Stimulated activated CD4-positive, alpha-beta T cell treated with anti-CD3 and anti-CD28 coated beads, Interleukin-12 subunit alpha, Interleukin-12 subunit beta, amount 100 ng/mL, for 24 hours (primary cell): ENCODE measurements around the gene ARHGEF37.
"Not testable (repeated sequence)": the region's sequence is repeated elsewhere in the genome, so short reads cannot be mapped to it uniquely, and the experiment has no call there.

Experiments
- DNase-seq, 2 experiments: peaks; one replicate each; pipeline ENCODE4 v3.0.0-alpha.2; 2020; ENCODE audit warnings: low read depth in 2 of 2

ARHGEF37 gene, protein sequence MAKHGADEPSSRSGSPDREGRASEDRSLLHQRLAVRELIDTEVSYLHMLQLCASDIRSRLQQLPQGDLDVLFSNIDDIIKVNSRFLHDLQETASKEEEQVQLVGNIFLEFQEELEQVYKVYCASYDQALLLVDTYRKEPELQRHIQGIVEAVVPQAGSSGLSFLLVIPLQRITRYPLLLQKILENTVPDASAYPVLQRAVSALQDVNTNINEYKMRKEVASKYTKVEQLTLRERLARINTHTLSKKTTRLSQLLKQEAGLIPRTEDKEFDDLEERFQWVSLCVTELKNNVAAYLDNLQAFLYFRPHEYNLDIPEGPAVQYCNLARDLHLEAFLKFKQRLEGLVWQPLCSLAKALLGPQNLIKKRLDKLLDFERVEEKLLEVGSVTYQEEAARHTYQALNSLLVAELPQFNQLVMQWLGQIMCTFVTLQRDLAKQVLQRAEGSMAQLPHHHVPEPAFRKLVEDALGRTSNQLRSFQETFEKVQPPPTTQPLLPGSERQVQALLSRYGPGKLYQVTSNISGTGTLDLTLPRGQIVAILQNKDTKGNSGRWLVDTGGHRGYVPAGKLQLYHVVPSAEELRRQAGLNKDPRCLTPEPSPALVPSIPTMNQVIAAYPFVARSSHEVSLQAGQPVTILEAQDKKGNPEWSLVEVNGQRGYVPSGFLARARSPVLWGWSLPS

DNA sequence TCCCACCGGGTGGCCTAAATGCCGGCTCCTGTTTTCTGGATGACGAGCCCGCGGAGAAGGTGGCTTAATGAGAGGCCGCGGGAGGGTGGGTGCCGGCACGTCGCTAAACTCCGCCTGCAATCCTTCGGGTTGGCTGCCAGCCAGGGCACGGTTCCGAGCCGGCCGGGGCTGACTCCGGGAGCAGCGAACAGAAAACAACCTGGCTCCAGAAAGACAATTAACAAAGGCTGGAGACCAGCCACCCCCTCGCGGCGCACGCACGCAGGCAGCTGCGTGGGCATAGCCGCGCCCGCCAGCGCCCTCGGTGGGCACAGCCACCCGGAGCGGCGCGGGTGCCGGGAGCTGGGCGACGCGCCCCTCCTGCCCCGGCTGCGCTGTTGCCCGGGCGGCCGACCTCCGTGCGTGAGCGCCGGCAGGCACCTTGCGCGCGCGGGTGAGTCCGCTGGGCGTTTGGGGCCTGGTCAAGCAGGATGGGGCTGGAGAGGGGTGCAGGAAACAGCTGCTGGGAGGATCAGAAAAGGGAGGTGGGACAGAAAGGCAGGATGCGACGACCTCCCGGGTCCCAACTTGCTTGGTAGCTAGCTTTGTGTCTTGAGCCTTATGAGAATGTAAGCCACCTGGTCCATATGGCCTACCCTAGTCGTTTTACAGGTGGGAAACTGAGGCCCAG is at the start of gene ARHGEF37:
Gene ARHGEF37, plus strand, starts transcription at position 307 of the 670 bp plus-strand sequence. CDS start 16,272 bp downstream, outside the sequence.
- peak; percentile 26 to 44 for DNase-seq

DNA sequence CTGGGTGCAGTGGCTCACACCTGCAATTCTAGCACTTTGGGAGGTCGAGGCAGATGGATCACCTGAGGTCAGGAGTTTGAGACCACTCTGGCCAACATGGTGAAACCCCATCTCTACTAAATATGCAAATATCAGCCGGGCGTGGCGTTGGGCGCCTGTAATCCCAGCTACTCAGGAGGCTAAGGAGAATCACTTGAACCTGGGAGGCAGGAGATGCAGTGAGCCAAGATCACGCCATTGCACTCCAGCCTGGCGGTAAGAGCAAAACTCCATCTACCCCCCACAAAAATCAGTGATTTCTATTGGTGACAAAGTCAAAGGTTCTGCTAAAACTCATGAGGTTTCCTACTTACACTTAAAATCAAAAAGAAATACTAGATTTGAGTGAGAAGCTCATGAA is 48.9 kb upstream of the ARHGEF37 start:
- DNase-seq, result no peak

DNA sequence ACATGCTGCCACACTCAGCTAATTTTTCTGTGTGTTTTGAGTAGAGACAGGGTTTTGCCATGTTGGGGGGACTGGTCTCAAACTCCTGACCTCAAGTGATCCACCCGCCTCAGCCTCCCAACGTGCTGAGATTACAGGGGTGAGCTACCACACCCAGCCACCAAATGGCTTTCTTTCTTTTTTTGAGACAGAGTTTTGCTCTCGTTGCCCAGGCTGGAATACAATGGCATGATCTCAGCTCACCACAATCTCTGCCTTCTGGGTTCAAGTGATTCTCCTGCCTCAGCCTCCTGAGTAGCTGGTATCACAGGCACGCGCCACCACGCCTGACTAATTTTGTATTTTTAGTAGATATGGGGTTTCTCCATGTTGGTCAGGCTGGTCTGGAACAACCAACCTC is 45.5 kb upstream of the ARHGEF37 start:
- not testable (repeated sequence) for DNase-seq

DNA sequence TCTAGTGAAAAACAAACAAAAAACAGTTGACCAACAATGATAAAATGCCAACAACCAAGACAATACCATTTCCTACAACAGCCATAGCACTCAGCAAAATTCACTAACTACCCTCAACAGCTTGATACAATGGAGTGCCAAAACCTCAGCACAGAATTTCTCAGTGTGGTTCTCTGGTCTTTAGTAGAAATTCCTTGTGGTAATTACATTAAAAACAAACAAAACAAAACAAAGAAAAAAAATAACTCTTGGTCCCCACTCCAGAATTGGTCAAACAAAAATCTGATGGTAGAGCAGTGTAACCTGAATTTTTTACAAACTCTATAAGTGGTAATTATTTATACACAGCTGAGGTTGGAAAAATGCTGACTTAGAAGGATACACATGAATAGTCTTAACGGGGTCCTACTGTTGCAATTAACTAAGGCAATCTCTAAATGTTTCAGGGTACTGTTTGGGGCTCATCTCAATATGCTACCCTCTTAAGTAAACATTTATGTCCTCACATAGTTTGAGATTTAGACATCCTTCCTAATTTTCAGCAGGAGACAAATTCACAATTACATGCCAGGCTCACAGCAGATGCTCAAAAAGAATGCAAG is 43.8 kb upstream of the ARHGEF37 start:
- no peak for DNase-seq

DNA sequence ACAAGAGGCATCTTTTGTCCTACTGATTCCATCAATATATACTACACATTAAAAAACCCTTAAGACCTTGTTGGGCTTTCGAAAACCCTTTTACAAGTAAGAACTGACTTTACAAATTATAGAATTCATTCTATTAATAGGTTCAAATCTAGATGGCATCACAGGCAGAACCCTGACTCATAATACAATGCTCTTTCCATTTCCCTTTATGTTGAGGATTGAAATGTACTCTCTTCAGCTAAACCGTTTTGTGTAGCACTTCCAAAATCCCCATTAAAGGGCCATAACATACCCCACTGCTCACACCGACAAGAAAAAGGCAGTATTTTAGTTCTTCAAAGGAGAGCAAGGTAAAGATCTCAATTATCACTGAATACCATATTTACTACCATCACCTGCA is 41.2 kb upstream of the ARHGEF37 start:
- DNase-seq, result no peak

DNA sequence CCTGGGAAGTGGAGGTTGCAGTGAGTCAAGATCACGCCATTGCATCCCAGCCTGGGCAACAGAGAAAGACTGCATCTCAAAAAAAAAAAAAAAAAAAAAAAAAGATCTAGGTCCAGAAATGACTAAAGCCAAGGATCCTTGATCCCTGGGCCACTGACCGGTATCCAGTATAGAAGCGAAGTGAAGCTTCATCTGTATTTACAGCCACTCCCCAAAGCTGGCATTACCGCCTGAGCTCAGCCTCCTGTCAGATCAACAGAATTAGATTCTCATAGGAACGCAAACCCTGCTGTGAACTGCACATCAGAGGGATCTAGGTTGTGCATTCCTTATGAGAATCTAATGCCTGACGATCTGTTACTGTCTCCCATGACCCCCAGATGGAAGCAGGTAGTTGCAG is 39.4 kb upstream of the ARHGEF37 start:
- no peak for DNase-seq

DNA sequence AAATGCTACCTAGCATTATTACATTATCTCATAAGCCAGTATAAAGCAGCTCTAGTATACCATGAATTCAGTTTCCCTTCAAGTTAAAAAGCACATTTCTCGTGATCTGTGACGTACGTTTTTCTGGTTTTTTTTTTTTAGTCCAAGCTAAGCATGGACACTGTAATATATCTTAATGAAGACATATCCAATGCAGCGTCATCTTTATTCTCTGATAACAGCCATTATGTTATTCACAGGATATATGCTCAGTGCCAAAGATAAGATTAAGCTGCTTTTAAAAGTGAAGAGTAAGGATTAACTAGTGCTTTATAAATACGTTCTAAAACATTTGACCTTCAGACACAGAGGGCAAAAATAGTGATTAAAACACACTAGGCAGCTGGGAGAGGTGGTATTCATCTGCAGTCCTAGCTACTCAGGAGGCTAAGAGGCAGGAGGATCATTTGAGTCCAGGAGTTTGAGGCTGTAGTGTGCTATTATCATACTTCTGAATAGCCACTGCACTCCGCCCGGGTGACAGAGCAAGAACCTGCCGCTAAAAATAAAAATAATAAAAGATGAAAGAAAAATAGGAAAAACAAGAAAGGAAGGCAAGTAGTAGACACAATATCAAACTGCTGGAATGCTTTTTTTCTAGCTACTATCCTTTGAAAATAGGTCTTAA is 37.8 kb upstream of the ARHGEF37 start:
- no peak for DNase-seq

DNA sequence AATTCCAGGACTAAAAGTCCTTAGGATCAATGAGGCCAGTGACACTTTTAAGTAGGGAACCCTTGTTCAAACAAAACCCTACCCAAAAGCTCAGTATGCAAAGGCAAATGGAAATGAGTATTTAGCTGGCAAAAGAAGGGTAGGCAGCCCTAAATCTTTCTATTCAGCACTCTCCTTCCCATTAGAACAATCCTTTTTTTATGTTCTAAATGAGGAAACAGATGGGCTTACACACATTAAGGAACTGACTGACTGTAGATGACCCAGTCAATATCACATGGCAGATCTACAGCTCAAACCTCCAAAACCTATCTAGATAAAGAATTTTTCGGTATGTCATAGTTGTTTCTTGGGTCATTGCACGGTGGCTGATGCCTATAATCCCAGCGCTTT is 37.3 kb upstream of the ARHGEF37 start:
- no peak for DNase-seq

DNA sequence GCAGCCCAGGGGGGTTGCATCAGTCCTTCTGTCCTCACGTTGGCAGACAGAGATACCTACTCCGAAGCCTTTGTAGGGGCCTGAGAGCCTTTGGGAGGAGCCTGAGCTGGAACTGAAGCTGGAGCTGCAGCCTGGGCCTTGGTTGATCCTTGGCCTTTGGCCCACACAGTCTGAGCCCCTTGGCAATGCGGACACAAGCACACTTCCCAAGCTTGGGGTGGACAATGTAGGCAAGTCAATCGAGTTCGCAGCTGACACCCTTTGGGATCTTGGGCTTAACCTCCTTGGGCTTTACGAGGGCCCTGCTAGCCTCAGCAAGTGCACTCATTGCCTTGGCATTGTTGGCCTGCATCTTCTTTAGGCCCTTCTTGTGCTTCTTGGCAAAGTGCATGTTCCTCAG is 36.0 kb upstream of the ARHGEF37 start:
- DNase-seq, result no peak

DNA sequence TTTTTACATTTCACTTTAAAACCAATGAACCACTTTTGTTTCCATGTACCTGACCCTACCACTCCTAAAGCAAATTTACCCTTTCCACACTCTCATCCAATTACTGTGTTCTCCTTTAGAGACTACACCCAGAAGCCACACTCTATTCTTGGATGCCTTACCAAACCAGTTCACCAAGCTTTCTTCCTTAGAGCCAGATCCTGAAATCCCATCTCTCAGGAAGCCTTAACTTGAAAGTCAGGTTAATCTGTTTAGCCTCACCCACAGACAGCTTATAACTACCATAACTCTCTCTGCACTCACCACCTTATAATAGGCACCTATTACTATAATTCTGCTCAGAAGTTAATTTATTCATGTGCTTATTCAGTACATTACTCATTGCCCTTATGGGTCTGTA is 34.3 kb upstream of the ARHGEF37 start:
- no peak for DNase-seq

DNA sequence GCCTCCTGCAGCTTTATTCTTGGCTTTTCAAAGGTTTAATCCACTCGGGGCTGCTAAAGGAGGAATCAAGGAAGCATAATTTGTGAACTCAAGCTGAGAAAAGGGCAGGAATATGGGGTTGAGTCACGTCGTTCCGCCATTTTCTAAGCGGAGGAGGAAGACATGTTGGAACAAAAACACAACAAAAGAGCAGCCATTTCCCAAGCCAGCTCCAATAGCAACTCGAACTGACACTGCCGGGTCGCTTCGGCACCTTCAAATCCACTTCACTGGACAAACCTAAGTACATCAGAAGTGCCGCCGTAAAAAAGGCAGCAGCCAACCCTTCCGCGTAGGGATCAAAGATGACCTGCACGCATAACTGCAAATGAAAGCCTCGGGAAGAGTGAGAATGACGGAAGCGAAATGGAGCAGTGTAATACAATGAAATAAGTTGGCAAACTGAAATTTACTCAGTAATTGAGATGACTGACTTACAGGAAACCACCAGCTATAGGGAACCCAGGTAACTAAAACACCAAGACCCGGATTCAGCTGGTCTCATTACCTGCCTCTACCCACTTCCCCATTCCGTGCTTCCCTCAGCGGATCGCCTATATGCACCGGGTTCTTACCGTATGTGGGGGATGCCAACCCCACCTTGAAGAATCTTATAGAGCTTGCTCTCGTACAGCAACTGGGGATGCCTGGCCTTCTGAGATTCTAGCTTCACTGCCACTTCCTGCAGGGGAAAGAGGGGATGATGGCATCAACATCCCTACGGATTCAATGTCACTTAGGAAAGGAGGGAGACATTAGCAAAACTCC is 31.6 kb upstream of the ARHGEF37 start:
- DNase-seq, result no peak

DNA sequence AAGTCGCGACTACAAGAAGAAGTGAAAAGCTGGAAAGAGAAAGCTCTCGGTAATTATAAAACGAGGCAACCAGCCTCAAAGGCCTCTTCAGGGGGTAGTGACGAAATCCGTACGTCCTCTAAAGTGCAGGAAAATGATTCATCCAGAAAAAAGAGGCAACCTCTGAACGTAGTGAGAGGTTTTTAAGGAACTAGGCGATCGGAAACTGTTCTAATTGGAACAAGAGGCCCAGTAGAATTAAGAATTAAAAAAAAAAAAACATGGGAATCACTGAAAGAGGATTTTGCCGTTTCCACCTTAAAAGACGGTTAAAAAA is 31.1 kb upstream of the ARHGEF37 start:
- no peak for DNase-seq

DNA sequence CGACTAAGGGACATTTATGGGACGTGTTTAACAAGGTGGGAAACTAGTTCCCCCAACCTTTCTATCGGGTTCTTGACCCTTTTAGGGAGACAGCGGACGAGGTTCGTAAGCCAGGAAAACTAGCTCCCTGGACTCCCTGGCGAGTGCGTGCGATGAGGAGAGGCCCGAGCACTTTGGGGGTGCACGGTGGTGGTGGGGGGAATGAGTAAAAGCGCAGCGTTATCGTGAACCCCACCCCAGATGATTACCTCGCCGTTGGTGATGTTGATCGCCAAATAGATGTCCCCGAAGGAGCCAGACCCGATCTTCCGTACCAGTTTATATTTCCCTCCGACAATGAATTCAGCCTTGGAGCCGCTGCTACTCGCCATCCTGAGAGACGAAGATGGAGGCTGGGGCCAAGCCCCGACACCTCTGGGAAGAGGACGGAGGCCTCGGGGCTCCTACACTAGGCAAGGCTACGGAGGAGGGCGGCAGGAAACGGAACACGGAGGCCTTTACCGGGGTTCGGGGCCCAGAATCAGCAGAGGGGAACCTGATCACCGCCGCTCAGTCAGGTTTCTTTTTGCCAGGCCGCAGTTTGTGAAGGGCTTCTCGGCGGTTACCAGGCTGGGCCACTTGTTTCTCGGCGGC is 30.6 kb upstream of the ARHGEF37 start:
- DNase-seq, result no peak

DNA sequence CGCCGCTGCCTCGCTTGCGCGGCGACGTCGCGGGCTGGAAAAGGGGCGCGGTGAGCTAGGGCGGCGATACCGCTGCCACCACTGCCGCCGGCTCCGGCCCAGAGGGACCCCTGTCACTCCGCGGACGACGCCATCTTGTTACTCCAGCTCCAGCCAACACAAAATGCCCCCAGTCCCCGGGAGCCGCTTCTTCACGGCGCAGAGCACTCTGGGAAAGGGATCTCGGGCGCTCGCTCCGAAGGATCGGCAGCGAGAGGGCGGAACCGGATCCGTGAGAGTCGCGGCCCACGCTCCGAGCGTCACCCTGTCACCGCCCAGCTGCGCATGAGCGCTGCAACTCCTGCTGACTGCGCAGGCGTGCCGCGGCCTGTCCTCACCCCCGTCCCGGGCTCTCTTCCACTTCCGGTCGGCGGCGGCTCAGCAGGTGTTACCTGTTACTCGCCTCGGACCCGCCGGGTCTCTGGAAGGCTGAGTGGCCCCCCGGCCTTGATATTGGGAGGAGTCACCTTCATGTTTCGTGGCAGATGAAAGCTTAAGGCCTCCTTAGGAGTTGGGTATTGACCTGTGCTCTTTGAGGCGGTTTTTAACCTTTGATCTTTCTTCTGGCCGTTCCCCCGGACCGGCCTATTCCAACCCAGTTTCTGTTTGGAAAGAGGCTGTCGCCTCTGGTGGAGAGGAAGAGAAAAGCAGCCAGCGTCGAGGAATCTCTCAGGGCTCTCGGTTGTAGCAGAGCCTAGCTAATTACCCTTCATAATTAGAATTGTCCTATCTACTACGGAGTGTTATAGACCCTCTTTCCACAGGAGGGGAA is 29.9 kb upstream of the ARHGEF37 start, which contains the start of gene CSNK1A1:
Gene CSNK1A1, minus strand, starts transcription at position 213 of the 811 bp plus-strand sequence. CDS start 475 bp downstream, outside the sequence.
- peak; percentile 98 to 99 for DNase-seq

DNA sequence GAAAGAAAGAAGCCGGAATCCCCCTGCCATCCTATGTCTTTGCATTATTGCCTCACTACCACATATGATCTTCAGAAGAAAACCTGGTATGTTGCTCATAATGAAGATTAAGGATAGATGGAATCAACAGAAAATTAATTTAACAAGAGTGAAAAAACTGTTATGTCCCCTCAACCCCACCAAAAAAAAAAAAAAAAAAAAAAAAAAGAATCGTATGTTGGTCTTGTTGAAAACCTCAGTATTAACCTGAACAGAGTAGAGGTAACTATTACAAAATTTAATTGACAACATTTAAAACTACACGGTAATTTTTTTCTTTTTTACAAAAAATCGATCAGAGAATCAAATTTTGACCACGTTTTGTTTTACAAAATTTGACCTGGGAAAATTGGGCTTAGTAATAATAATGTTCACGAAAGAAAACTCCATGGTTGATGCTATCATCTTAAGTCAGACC is 29.2 kb upstream of the ARHGEF37 start:
- no peak for DNase-seq

DNA sequence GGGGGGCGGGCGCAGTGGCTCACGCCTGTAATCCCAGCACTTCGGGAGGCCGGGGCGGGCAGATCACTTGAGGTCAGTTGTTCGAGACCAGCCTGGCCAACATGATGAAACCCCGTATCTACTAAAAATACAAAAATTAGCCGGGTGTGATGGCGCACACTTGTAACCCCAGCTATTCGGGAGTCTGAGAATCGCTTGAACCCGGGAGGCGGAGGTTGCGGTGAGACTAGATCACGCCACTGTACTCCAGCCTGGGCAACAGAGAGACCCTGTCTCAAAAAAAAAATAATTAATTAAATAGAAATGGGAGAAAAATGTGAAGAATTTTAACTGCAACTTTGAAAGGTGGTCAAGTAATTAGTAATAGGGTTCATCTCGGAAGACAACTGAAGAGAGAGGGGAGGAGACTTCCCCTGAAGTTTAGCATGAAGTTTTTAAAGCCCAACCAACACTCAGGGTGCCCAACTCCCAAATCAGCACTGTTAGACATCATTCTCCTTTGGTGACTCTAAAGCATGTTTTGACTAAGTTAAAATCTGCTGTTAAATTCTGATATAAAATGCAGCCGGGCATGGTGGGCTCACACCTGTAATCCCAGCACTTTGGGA is 28.6 kb upstream of the ARHGEF37 start:
- DNase-seq, result no peak

DNA sequence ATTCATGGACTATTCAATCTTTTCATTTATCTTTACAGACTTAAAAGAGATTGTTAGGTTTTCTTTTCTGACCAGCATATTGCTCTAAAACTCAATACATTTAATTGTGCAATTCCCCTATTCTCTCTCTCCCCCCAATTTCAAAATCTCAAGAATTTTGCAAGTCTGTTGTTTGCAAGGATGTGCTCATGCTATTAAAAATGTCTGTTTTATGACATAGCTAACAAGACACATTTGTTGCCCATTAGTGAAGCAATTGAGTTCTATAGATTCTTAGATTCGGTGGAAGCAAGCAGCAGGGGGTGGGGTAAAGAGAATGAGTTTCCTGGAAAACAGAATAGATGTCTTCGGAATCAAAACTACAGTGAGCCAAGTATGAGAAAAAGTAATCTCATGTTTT is 21.6 kb upstream of the ARHGEF37 start:
- DNase-seq, result no peak

DNA sequence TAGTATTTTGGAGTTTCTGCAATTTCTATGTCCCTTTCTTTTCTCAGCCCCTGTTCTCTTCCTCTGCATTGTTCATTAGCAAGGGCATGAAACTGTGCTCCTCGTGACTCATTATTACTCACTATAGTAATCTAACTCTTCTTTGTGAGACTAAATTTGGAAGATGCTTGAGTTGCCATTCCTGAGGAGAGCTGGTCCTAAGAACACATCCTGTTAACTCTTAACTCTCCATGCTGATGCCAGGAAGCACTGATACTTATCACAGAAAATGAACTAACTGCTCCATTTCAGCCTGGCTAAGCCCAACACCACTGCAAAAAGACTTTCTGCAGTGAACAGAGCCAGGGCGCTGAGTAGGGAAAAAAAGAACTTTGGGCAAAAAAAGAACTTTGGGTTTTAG is 19.4 kb upstream of the ARHGEF37 start:
- no peak for DNase-seq

DNA sequence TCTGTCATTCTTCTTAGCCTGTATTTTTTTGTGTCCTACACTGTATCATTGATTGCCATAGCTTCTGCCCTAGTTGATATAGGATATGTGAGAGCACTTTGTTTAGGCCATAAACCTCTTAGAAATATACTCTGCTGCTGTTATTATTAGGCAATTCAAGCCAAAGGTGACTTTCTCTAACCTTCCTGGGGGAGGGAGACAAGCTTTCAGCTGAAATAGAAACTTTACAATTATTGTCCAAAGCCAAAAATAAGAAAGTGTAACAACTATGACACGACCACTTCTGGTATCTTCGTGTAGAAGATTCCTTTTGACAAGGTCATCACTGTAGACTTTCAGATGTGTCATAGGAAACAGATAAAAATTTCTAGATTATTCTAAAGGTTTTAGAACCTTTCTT is 17.8 kb upstream of the ARHGEF37 start:
- DNase-seq, result no peak
